ENCODE data around the gene NETO1. TPM values are rescaled to one million over a fixed set of nuclear protein-coding genes. Genes with fewer than 3 reads are reported as not detected.
A peak's percentile ranks its signal among the peaks of the same experiment; 100 is the strongest.

NETO1 gene
- total and polyA plus RNA-seq, 7 donors, result 0.06 to 0.09 TPM; not detected in 5

- no peak for ATAC-seq
- no peak for TF ChIP-seq CTCF (IDR thresholded peaks at IDR 0.05)
- no peak for DNase-seq
- Histone ChIP-seq H3K27me3 (ENCODE audit: insufficient read depth in 3 of 3, low read length in 2 of 3) (no peaks in the 10 kb centered on the region), H3K4me1 (no peaks in the 10 kb centered on the region), H3K36me3 (ENCODE audit: insufficient read depth in 1 of 2, low read depth in 1 of 2) (no peaks in the 10 kb centered on the region), H3K9me3 (no peaks in the 10 kb centered on the region), H3K4me3 (no peak overlapping the region), H3K27ac (no peak overlapping the region)
- 51 to 70% (median 63%) methylated on average over 9 of the region's 9 CpGs for WGBS, 3 donors
- intact Hi-C loops (cut with DNase I), result no loop called here
Observed at GRCh38 chr18:72826736-72827135, 41.1 kb downstream of the NETO1 start.

- Histone ChIP-seq H3K9me3 (no peaks in the 10 kb centered on the region), H3K27ac (no peak overlapping the region), H3K4me1 (no peaks in the 10 kb centered on the region), H3K27me3 (ENCODE audit: insufficient read depth in 3 of 3, low read length in 2 of 3) (no peaks in the 10 kb centered on the region), H3K36me3 (ENCODE audit: insufficient read depth in 1 of 2, low read depth in 1 of 2) (no peaks in the 10 kb centered on the region), H3K4me3 (no peak overlapping the region)
- intact Hi-C loops (cut with DNase I), result no loop called here
- DNase-seq (peak in 1 of 2 donors; percentile 25), ATAC-seq (no peak)
- TF ChIP-seq CTCF (IDR thresholded peaks at IDR 0.05), result no peak
- 78 to 86% (median 84%) methylated on average over 8 of the region's 8 CpGs for WGBS, 3 donors
Observed at GRCh38 chr18:72823345-72823744, 44.4 kb downstream of the NETO1 start.

- Histone ChIP-seq H3K4me1 (no peaks in the 10 kb centered on the region), H3K27me3 (ENCODE audit: insufficient read depth in 3 of 3, low read length in 2 of 3) (no peaks in the 10 kb centered on the region), H3K9me3 (no peaks in the 10 kb centered on the region), H3K4me3 (no peak overlapping the region), H3K27ac (no peak overlapping the region), H3K36me3 (ENCODE audit: insufficient read depth in 1 of 2, low read depth in 1 of 2) (no peaks in the 10 kb centered on the region)
- no peak for ATAC-seq
- DNase-seq, result no peak
- WGBS, 3 donors, result 85 to 88% (median 86%) methylated on average over 13 of the region's 13 CpGs
- TF ChIP-seq CTCF (IDR thresholded peaks at IDR 0.05), result no peak
- intact Hi-C loops (cut with DNase I), result no loop called here
Observed at GRCh38 chr18:72822202-72822601, 45.6 kb downstream of the NETO1 start.

GRCh38 chr18:72820571-72820970 is 47.2 kb downstream of the NETO1 start:
- no peaks in the 10 kb centered on the region for H3K9me3 ChIP-seq
- H3K4me3 ChIP-seq, result no peak overlapping the region
- no peaks in the 10 kb centered on the region for H3K4me1 ChIP-seq
- TF ChIP-seq CTCF (IDR thresholded peaks at IDR 0.05), result no peak
- DNase-seq (no peak), ATAC-seq (no peak)
- intact Hi-C loops (cut with DNase I), result no loop called here
- H3K27me3 ChIP-seq (ENCODE audit: insufficient read depth in 3 of 3, low read length in 2 of 3), result no peaks in the 10 kb centered on the region
- no peaks in the 10 kb centered on the region for H3K36me3 ChIP-seq (ENCODE audit: insufficient read depth in 1 of 2, low read depth in 1 of 2)
- no peak overlapping the region for H3K27ac ChIP-seq
- 66 to 72% (median 70%) methylated on average over 7 of the region's 7 CpGs for WGBS, 3 donors

- H3K36me3 ChIP-seq (ENCODE audit: insufficient read depth in 1 of 2, low read depth in 1 of 2), result no peaks in the 10 kb centered on the region
- ATAC-seq, result no peak
- DNase-seq, result no peak
- no peak overlapping the region for H3K27ac ChIP-seq
- H3K27me3 ChIP-seq (ENCODE audit: insufficient read depth in 3 of 3, low read length in 2 of 3), result no peaks in the 10 kb centered on the region
- no peaks in the 10 kb centered on the region for H3K9me3 ChIP-seq
- no peaks in the 10 kb centered on the region for H3K4me1 ChIP-seq
- no peak overlapping the region for H3K4me3 ChIP-seq
- TF ChIP-seq CTCF (IDR thresholded peaks at IDR 0.05), result no peak
- intact Hi-C loops (cut with DNase I), result no loop called here
Observed at GRCh38 chr18:72819050-72819449, 48.7 kb downstream of the NETO1 start.

All from psoas muscle (tissue), 8 donors.